ENCODE measurements around the gene UBE3C. TPM values are rescaled to one million over a fixed set of nuclear protein-coding genes. Genes with fewer than 3 reads are reported as not detected.

The UBE3C gene
- total RNA-seq, 1 experiment from 2014 or later: 81.1 TPM

DNA sequence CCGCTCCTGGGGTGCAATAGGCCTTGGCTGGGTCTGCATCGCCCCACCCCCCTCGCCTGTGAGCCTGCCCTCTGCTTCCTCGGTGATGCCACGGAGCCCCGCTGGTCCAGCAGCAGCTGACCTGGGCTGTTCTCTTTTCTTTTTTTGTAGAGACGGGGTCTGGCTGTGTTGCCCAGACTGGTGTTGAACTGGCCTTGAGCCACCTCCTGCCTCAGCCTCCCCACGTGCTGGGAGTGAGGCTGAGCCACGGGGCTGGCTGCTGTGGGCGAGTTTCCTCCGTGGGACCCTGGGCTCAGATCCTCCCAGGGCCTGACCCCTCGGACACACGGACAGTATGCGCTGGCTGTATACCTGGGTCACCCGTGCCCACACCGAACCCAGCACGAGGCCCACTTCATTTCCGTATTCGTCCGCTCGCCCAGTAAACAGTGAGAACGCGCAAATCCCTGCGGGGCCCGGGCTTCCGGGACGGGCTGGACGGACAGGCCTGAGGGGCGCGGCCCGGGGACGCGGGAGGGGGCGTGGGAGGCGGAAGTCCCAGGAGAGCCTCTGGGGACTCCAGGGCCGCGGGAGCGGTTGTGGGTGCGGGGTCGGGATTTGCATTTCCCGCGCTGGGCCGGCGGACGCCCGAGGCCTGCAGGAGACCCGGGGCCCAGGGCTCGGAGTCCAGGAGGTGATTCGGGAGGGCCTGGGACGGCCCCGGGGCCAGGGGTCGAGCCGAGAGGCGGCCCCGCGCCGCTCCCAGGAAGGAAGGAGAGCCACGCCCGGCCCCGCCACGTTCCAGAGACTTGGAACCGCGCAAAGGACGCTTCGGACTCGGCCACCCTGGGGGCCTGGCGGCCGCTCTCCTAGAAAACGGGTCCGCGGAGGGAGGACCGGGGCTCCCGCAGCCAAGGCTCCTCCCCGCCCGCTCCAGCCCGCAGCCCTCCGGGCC lies 140.3 kb downstream of the UBE3C start:
- H3K27ac Mint-ChIP-seq (ENCODE audit: unreplicated experiment): no peak overlapping the region
- intact Hi-C loops (cut with micrococcal nuclease; ENCODE audit: unreplicated experiment): no loop called here

DNA sequence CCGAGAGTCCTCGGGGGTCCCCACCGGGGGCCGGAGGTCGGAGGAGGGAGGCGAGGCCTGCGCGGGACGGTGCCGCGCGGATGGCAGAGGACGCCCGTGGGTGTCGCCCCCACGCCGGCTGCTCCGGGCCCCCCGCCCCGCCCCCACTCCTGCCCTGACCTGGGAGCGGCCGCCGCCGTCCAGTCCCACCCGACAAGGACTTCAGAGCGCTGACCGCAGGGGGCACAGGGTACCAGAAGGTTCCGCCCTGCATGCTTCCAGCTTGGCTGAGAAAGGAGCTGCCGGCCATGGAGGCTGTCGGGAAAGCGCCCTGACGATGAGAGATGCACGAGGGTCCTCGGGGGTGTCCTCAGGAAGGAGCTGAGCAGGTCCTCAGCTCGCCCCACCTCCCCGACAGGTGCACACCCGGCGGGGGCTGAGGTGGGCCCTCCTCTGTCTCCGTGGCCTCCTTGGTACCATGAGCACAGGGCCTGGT lies 141.1 kb downstream of the UBE3C start:
- no peaks in the 10 kb centered on the region for H3K9me3 Mint-ChIP-seq (ENCODE audit: low read depth, unreplicated experiment)
- no peaks in the 10 kb centered on the region for H3K27me3 Mint-ChIP-seq (ENCODE audit: unreplicated experiment)
- CTCF ChIA-PET: interaction anchor here (0.6 kb wide), 1 partner anchor 14 kb away, joined by 5 read pairs; no protein-coding TSS in a partner anchor
- TF ChIP-seq, protein P1, sequence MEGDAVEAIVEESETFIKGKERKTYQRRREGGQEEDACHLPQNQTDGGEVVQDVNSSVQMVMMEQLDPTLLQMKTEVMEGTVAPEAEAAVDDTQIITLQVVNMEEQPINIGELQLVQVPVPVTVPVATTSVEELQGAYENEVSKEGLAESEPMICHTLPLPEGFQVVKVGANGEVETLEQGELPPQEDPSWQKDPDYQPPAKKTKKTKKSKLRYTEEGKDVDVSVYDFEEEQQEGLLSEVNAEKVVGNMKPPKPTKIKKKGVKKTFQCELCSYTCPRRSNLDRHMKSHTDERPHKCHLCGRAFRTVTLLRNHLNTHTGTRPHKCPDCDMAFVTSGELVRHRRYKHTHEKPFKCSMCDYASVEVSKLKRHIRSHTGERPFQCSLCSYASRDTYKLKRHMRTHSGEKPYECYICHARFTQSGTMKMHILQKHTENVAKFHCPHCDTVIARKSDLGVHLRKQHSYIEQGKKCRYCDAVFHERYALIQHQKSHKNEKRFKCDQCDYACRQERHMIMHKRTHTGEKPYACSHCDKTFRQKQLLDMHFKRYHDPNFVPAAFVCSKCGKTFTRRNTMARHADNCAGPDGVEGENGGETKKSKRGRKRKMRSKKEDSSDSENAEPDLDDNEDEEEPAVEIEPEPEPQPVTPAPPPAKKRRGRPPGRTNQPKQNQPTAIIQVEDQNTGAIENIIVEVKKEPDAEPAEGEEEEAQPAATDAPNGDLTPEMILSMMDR (IDR thresholded peaks at IDR 0.05; ENCODE audit: unreplicated experiment): no peak
- no TSS peak for BruUV-seq (replicated peaks)
- no peak overlapping the region for H3K27ac Mint-ChIP-seq (ENCODE audit: unreplicated experiment)
- intact Hi-C loops (cut with micrococcal nuclease; ENCODE audit: unreplicated experiment): no loop called here
- DNase-seq: no peak
- peaks cover 26% of the 10 kb centered on the region for H3K36me3 Mint-ChIP-seq (ENCODE audit: insufficient read depth, unreplicated experiment)
- H3K4me1 Mint-ChIP-seq (ENCODE audit: low read depth, unreplicated experiment): peaks cover 7% of the 10 kb centered on the region
- peak overlapping the region; percentile 43 for H3K4me3 Mint-ChIP-seq (ENCODE audit: low read depth, unreplicated experiment)

More for the DNA sequence above, 140.3 kb downstream of the UBE3C start:
- Mint-ChIP-seq H3K27me3 (ENCODE audit: unreplicated experiment) (no peaks in the 10 kb centered on the region), H3K9me3 (ENCODE audit: low read depth, unreplicated experiment) (no peaks in the 10 kb centered on the region), H3K36me3 (ENCODE audit: insufficient read depth, unreplicated experiment) (peaks cover 26% of the 10 kb centered on the region), H3K4me1 (ENCODE audit: low read depth, unreplicated experiment) (peaks cover 7% of the 10 kb centered on the region), H3K4me3 (ENCODE audit: low read depth, unreplicated experiment) (peak overlapping the region; percentile 43)
- BruUV-seq (replicated peaks): no TSS peak
- DNase-seq: peak; percentile 36
- TF ChIP-seq, protein P1 (IDR thresholded peaks at IDR 0.05; ENCODE audit: unreplicated experiment): no peak
- CTCF ChIA-PET: interaction anchor here (0.6 kb wide), 1 partner anchor 15 kb away, joined by 5 read pairs; no protein-coding TSS in a partner anchor

DNA sequence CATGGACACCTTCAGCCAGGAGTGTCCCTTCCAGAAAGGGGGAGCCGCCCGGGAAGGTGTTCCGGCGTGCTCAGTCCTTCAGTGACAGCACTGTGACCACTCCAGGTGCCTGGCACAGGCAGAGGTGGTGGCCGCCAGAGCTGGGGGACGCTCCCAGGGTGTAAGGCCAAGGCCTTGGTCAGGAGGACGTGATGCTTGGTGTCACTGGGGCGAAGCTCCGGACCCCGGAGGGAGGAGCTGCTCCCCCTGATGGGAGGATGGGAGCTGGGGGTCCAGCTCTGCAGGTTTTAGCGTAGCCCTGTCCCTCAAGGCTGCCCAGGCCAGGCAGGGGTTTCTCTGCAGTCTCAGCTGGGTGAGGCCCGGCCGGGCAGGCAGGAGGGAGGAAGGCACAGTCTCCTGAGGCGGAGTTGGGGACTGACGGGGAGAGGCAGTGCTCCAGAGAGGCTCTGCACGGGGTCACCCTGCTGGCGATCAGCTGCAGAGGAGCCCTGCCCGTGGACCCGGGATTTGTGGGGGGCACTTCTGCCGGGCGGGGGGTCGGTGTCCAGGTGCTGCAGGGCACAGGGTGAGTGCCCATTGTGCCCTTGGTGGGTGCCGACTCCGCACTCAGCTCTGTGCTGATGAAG lies 141.6 kb downstream of the UBE3C start:
- Mint-ChIP-seq H3K4me1 (ENCODE audit: low read depth, unreplicated experiment) (peaks cover 7% of the 10 kb centered on the region), H3K4me3 (ENCODE audit: low read depth, unreplicated experiment) (peak overlapping the region; percentile 43), H3K27me3 (ENCODE audit: unreplicated experiment) (no peaks in the 10 kb centered on the region), H3K9me3 (ENCODE audit: low read depth, unreplicated experiment) (no peaks in the 10 kb centered on the region), H3K36me3 (ENCODE audit: insufficient read depth, unreplicated experiment) (peaks cover 26% of the 10 kb centered on the region), H3K27ac (ENCODE audit: unreplicated experiment) (no peak overlapping the region)
- no TSS peak for BruUV-seq (replicated peaks)
- TF ChIP-seq, protein P1 (IDR thresholded peaks at IDR 0.05; ENCODE audit: unreplicated experiment): no peak
- CTCF ChIA-PET: no interaction called here
- intact Hi-C loops (cut with micrococcal nuclease; ENCODE audit: unreplicated experiment): no loop called here
- DNase-seq: no peak

DNA sequence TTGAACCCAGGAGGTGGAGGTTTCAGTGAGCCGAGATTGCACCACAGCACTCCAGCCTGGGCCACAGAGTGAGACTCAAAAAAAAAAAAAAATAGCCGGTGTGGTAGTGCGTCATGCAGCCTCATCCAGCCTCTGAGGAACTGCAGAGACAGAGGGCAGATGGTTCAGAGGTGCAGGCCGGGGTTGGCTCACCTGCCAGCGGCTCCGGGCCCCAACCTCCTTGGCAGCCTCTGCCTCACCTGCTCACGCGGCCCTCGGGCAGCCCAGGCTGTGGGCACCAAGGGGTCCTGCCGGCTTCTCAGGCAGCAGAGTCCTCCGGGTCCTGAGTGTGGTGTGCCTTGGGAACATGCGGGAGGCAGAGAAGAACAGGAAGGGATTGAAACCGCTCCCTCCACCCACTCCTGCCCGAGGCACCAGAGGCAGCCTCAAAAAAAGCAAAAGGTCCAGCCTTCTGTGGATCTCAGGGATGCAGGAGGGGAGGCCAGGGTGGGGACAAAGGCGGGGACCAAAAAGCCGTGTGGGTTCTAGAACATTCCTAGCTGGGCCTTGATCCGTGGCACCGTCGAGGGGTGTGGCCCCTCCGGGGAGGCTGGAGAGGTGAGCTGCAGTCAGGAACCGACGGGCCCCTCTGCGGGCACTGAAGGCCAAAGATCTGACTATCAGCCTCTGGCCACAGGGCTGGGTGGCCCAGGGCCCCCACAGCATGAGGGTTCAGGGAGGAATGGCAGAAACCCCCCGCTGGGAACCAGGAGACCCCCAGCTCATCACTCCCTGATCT lies 142.7 kb downstream of the UBE3C start:
- BruUV-seq (replicated peaks): no TSS peak
- Mint-ChIP-seq H3K27me3 (ENCODE audit: unreplicated experiment) (no peaks in the 10 kb centered on the region), H3K36me3 (ENCODE audit: insufficient read depth, unreplicated experiment) (peaks cover 24% of the 10 kb centered on the region), H3K27ac (ENCODE audit: unreplicated experiment) (no peak overlapping the region), H3K4me1 (ENCODE audit: low read depth, unreplicated experiment) (peaks cover 7% of the 10 kb centered on the region), H3K4me3 (ENCODE audit: low read depth, unreplicated experiment) (peak overlapping the region; percentile 5), H3K9me3 (ENCODE audit: low read depth, unreplicated experiment) (no peaks in the 10 kb centered on the region)
- CTCF ChIA-PET: no interaction called here
- TF ChIP-seq, protein P1 (IDR thresholded peaks at IDR 0.05; ENCODE audit: unreplicated experiment): no peak
- DNase-seq: no peak
- intact Hi-C loops (cut with micrococcal nuclease; ENCODE audit: unreplicated experiment): no loop called here
